ENCODE data around the gene WDR55. TPM values are rescaled to one million over a fixed set of nuclear protein-coding genes. Genes with fewer than 3 reads are reported as not detected.

WDR55 gene
- total and polyA plus RNA-seq, 2 of the 13 experiments (the other 11 are each of a cell fraction or from before 2014, with no cell fraction given), result 17.7 to 18.2 TPM

- TF ChIP-seq MEIS1 (CRISPR knock-in tag; IDR thresholded peaks at IDR 0.05; ENCODE audit: borderline replicate concordance) (no peak), NCOA5 (CRISPR knock-in tag; IDR thresholded peaks at IDR 0.05) (no peak), ZNF629 (CRISPR knock-in tag; conservative IDR thresholded peaks at IDR 0.05) (0 out of 2 replicates have a peak, but pooled peaks have one; percentile 31), RAD21 (CRISPR knock-in tag; IDR thresholded peaks at IDR 0.05) (no peak), ZBTB40 (IDR thresholded peaks at IDR 0.05) (no peak), ZBTB40 (CRISPR knock-in tag; IDR thresholded peaks at IDR 0.05) (no peak), ZNF318 (CRISPR knock-in tag; IDR thresholded peaks at IDR 0.05) (no peak), ZNF558 (CRISPR knock-in tag; IDR thresholded peaks at IDR 0.05; ENCODE audit: borderline replicate concordance) (no peak), GABPA (IDR thresholded peaks at IDR 0.05; ENCODE audit: low read depth, low read length) (no peak), GABPA (CRISPR knock-in tag; IDR thresholded peaks at IDR 0.05; ENCODE audit: low read depth) (no peak)
Observed at GRCh38 chr5:140672455-140673186, 7.9 kb downstream of the WDR55 start (continued).

Measured in HepG2 (cell line).